22Rv1 (cell line): ENCODE data around the gene NBDY.
"Not testable (repeated sequence)": the region's sequence is repeated elsewhere in the genome, so short reads cannot be mapped to it uniquely, and the experiment has no call there.

Source experiments
- ZFX ChIP-seq: fragments of 450-650 bp; IDR thresholded peaks from 2 replicates; pipeline ENCODE4 v1.6.1; 2017; ENCODE audit warnings: antibody characterized with exemption, borderline replicate concordance
- TF ChIP-seq, protein P1 (sequence below): fragments of 450-650 bp; IDR thresholded peaks from 2 replicates; pipeline ENCODE4 v1.5.1; 2017; ENCODE audit warnings: mild to moderate bottlenecking

DNA sequence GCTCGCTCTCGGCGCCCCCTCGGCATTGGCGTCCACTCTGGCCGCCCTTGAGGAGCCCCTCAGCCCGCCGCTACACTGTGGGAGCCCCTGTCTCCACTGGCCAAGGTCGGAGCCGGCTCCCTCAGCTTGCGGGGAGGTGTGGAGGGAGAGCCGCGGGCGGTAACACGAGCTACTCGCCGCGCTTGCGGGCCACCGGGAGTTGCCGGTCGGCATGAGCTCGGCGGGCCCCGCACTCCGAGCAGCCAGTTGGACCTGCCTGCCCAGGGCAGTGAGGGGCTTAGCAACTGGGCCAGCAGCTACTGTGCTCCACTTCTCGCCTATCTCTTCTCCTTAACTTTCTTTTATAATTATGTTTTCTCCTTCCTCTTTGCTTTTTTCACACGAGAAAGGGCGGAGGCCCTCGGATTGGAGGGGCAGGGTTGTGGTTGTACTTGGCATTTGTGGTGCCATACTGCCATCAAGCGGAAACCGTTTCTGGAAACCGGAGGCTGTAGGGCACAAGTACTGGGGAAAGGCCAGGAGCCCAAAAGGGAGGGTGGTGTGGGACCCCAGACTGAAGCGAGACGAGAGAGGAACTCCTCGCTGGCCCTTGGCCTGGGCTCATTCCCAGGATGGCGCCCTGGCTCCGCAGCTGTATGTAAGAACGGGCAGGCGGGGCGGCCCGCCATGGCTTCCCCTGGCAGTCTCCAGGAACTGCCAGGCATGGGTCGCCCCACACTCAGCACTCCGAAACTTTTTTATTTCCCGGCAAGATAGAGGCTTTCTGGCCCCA lies 38.5 kb downstream of the NBDY start:
- TF ChIP-seq, protein P1, sequence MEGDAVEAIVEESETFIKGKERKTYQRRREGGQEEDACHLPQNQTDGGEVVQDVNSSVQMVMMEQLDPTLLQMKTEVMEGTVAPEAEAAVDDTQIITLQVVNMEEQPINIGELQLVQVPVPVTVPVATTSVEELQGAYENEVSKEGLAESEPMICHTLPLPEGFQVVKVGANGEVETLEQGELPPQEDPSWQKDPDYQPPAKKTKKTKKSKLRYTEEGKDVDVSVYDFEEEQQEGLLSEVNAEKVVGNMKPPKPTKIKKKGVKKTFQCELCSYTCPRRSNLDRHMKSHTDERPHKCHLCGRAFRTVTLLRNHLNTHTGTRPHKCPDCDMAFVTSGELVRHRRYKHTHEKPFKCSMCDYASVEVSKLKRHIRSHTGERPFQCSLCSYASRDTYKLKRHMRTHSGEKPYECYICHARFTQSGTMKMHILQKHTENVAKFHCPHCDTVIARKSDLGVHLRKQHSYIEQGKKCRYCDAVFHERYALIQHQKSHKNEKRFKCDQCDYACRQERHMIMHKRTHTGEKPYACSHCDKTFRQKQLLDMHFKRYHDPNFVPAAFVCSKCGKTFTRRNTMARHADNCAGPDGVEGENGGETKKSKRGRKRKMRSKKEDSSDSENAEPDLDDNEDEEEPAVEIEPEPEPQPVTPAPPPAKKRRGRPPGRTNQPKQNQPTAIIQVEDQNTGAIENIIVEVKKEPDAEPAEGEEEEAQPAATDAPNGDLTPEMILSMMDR = not testable (repeated sequence)
- TF ChIP-seq ZFX = not testable (repeated sequence)
